Upper lobe of left lung (tissue), 6 donors: ENCODE results near the gene PIN1. TPM values are rescaled to one million over a fixed set of nuclear protein-coding genes. Genes with fewer than 3 reads are reported as not detected.
"Not testable (repeated sequence)": the region's sequence is repeated elsewhere in the genome, so short reads cannot be mapped to it uniquely, and the experiment has no call there.

Source experiments
- ATAC-seq, 2 donors: fragments of 200-7000 bp; cut with Tn5 transposase; one replicate each; pipeline ENCODE4 v1.9.1; 2022; ENCODE audit warnings: mild to moderate bottlenecking in 2 of 2, moderate library complexity in 2 of 2; ENCODE audit not compliant: low FRiP score in 2 of 2
- DNase-seq, 2 donors: peaks; one replicate each; pipeline ENCODE4 v3.0.0-alpha.2; 2019 to 2020
- H3K27ac ChIP-seq, 4 donors: fragments of 200-600 bp; sonication (generic); one replicate each; pipeline ENCODE4 v1.5.1; 2016 to 2019
- H3K27me3 ChIP-seq, 4 donors: fragments of 200-600 bp; sonication (generic); one replicate each; pipeline ENCODE4 v1.5.1; 2017 to 2019
- H3K36me3 ChIP-seq, 4 donors: fragments of 200-600 bp; sonication (generic); one replicate each; pipeline ENCODE4 v1.5.1; 2016 to 2019
- H3K4me1 ChIP-seq, 4 donors: fragments of 200-600 bp; sonication (generic); one replicate each; pipeline ENCODE4 v1.5.1; 2018 to 2019
- H3K4me3 ChIP-seq, 4 donors: fragments of 200-600 bp; sonication (generic); one replicate each; pipeline ENCODE4 v1.5.1; 2017 to 2019; ENCODE audit warnings: mild to moderate bottlenecking in 2 of 4, moderate library complexity in 1 of 4
- H3K9me3 ChIP-seq, 4 donors: fragments of 200-600 bp; sonication (generic); one replicate each; pipeline ENCODE4 v1.5.1; 2018 to 2019
- CTCF ChIP-seq, 6 experiments: fragments of 450-650 bp in 4 of 6; fragments of 200-600 bp in 2 of 6; sonication (generic) in 2 of 6; IDR thresholded peaks; one replicate each; pipeline ENCODE4 v1.5.1; 2016 to 2019; ENCODE audit warnings: antibody characterized with exemption in 6 of 6
- EP300 ChIP-seq, 4 donors: sonication (generic); formaldehyde crosslinking; IDR thresholded peaks; one replicate each; pipeline ENCODE4 v1.5.1; 2017; ENCODE audit warnings: antibody characterized with exemption in 4 of 4, control low read depth in 2 of 4
- POLR2A ChIP-seq, 4 donors: fragments of 450-650 bp; IDR thresholded peaks; one replicate each; pipeline ENCODE4 v1.5.1; 2016 to 2017; ENCODE audit warnings: antibody characterized with exemption in 4 of 4, mild to moderate bottlenecking in 2 of 4
- POLR2AphosphoS5 ChIP-seq, 2 donors: sonication (generic); formaldehyde crosslinking; IDR thresholded peaks; one replicate each; pipeline ENCODE4 v1.5.1; 2017; ENCODE audit warnings: antibody characterized with exemption in 2 of 2
- WGBS, 2 donors: methylation state at CpG; one replicate each; pipeline ENCODE4 v1.1.5; 2017 to 2018; 5-methylcytosine and 5-hydroxymethylcytosine counted together
- total RNA-seq, 6 donors: library from RNA; depleted of rRNA in 4 of 6; stranded (reverse); fragments of >200 nt in 4 of 6; gene quantifications; one replicate each; pipeline versions ENCODE4 v1.1.0 to v1.2.1, GENCODE V29; 2016 to 2021
- donor health status: DM: no; HTN: no; CAD: no; lungs with moderate emphysema.
- donor health status: DM: no; HTN: yes; CAD: no; lungs with severe emphysema.

The PIN1 gene
- total RNA-seq = 10 to 100 TPM; 38.8 to 87.5 (median 70.7) TPM

GRCh38 chr19:9834726-9835506 lies at the start of gene PIN1:
Gene PIN1 (plus strand): TSS chr19:9835318. CDS start chr19:9835345, 27 bp downstream.
- WGBS, 2 donors = 0 to 1% methylated on average over 30 to 42 of the region's 73 CpGs

GRCh38 chr19:9785367-9786331 lies 49.5 kb upstream of the PIN1 start:
- Histone ChIP-seq H3K4me1 (peaks cover 6 to 20% (median 15%) of the 10 kb centered on the region in 4 donors), H3K27ac (peak overlapping the region; percentile 94 to 98 (median 98)), H3K27me3 (no peaks in the 10 kb centered on the region), H3K9me3 (no peaks in the 10 kb centered on the region), H3K36me3 (no peaks in the 10 kb centered on the region), H3K4me3 (peak overlapping the region; percentile 66 to 89 (median 78))
- WGBS, 2 donors = 0 to 1% methylated on average over 45 to 49 of the region's 74 CpGs
- ATAC-seq (peak; percentile 95 to 97), DNase-seq (peak; percentile 96 to 99)
- TF ChIP-seq CTCF (IDR thresholded peaks at IDR 0.05) (peak in 1 of 6 experiments; percentile 4), POLR2AphosphoS5 (IDR thresholded peaks at IDR 0.05) (peak; percentile 85 to 90), POLR2A (IDR thresholded peaks at IDR 0.05) (peak in 3 of 4 donors; percentile 75 to 96 (median 89)), EP300 (IDR thresholded peaks at IDR 0.05) (no peak)

More at GRCh38 chr19:9834726-9835506, at the start of gene PIN1:
- DNase-seq = peak; percentile 99 to 100
- no peaks in the 10 kb centered on the region for H3K27me3 ChIP-seq
- H3K4me1 ChIP-seq = peaks cover 8 to 18% (median 13%) of the 10 kb centered on the region in 4 donors
- ATAC-seq = peak; percentile 99 to 100
- H3K36me3 ChIP-seq = peaks cover 0 to 28% (median 22%) of the 10 kb centered on the region in 4 donors
- peak within 1 kb of the TSS; percentile 47 to 87 (median 77) for H3K27ac ChIP-seq
- no peaks in the 10 kb centered on the region for H3K9me3 ChIP-seq
- TF ChIP-seq CTCF (IDR thresholded peaks at IDR 0.05) (peak; percentile 42 to 82 (median 68)), POLR2AphosphoS5 (IDR thresholded peaks at IDR 0.05) (peak; percentile 53 to 63), EP300 (IDR thresholded peaks at IDR 0.05) (no peak), POLR2A (IDR thresholded peaks at IDR 0.05) (peak in 1 of 4 donors; percentile 58)
- peak within 1 kb of the TSS; percentile 91 to 100 (median 92) for H3K4me3 ChIP-seq

GRCh38 chr19:9786342-9786741 lies 48.8 kb upstream of the PIN1 start:
- Histone ChIP-seq H3K27ac (peak overlapping the region; percentile 94 to 98 (median 98)), H3K4me3 (peak overlapping the region; percentile 66 to 89 (median 78)), H3K4me1 (peaks cover 10 to 25% (median 17%) of the 10 kb centered on the region in 4 donors), H3K27me3 (no peaks in the 10 kb centered on the region), H3K36me3 (no peaks in the 10 kb centered on the region), H3K9me3 (no peaks in the 10 kb centered on the region)
- no peak for ATAC-seq
- 38 to 45% methylated on average over 9 of the region's 9 CpGs for WGBS, 2 donors
- peak; percentile 22 to 52 for DNase-seq
- TF ChIP-seq POLR2AphosphoS5 (IDR thresholded peaks at IDR 0.05) (no peak), EP300 (IDR thresholded peaks at IDR 0.05) (no peak), CTCF (IDR thresholded peaks at IDR 0.05) (no peak), POLR2A (IDR thresholded peaks at IDR 0.05) (no peak)

DNA sequence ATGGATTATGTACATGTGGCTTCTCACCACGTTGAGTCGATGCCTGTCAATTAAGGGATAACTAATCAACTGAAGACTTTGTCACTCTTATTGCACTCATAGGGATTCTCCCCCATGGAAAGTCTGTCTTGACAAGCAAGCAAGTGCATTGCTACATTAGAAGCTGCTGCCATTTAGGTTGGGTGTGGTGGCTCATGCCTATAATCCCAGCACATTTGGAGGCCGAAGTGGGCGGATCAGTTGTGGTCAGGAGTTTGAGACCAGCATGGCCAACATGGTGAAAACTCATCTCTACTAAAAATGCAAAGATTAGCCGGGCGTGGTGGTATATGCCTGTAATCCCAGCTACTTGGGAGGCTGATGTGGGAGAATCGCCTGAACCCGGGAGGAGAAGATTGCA lies 48.3 kb upstream of the PIN1 start:
- Histone ChIP-seq H3K36me3 (no peaks in the 10 kb centered on the region), H3K4me1 (peaks cover 12 to 25% (median 18%) of the 10 kb centered on the region in 4 donors), H3K27me3 (no peaks in the 10 kb centered on the region), H3K27ac (peak overlapping the region in 3 of 4 donors; percentile 97 to 98 (median 98)), H3K4me3 (peak overlapping the region in 1 of 4 donors; percentile 89), H3K9me3 (no peaks in the 10 kb centered on the region)
- TF ChIP-seq EP300 (IDR thresholded peaks at IDR 0.05) (no peak), POLR2AphosphoS5 (IDR thresholded peaks at IDR 0.05) (no peak), POLR2A (IDR thresholded peaks at IDR 0.05) (no peak), CTCF (IDR thresholded peaks at IDR 0.05) (no peak)
- DNase-seq (no peak), ATAC-seq (no peak)
- 96 to 97% methylated on average over 8 of the region's 8 CpGs for WGBS, 2 donors

- not testable (repeated sequence) for DNase-seq, H3K36me3 ChIP-seq, H3K27me3 ChIP-seq, H3K4me3 ChIP-seq, H3K9me3 ChIP-seq, H3K27ac ChIP-seq, ATAC-seq
- H3K4me1 ChIP-seq = peaks cover 12 to 32% (median 18%) of the 10 kb centered on the region in 4 donors
- whole genome bisulfite sequencing, 2 donors = 92 to 96% methylated on average over 13 of the region's 13 CpGs
Measured at GRCh38 chr19:9788604-9789003, 46.5 kb upstream of the PIN1 start.
